Tibial nerve (tissue), 4 donors: Measurements from ENCODE around the gene KREMEN2.

ENCODE experiments used
- EP300 ChIP-seq, 2 donors: sonication (generic); formaldehyde crosslinking; IDR thresholded peaks; one replicate each; pipeline ENCODE4 v1.6.1; 2017; ENCODE audit warnings: antibody characterized with exemption in 2 of 2, mild to moderate bottlenecking in 1 of 2
- POLR2A ChIP-seq, 2 donors: fragments of 450-650 bp; IDR thresholded peaks; one replicate each; pipeline ENCODE4 v1.6.1; 2017; ENCODE audit warnings: antibody characterized with exemption in 2 of 2, mild to moderate bottlenecking in 2 of 2, moderate library complexity in 2 of 2
- TF ChIP-seq, protein P1 (sequence below), 5 experiments: fragments of 200-600 bp in 3 of 5; fragments of 450-650 bp in 2 of 5; sonication (generic) in 3 of 5; IDR thresholded peaks; one replicate each; pipeline ENCODE4 v1.5.1; 2016 to 2019; ENCODE audit warnings: antibody characterized with exemption in 5 of 5, mild to moderate bottlenecking in 3 of 5, moderate library complexity in 2 of 5

DNA sequence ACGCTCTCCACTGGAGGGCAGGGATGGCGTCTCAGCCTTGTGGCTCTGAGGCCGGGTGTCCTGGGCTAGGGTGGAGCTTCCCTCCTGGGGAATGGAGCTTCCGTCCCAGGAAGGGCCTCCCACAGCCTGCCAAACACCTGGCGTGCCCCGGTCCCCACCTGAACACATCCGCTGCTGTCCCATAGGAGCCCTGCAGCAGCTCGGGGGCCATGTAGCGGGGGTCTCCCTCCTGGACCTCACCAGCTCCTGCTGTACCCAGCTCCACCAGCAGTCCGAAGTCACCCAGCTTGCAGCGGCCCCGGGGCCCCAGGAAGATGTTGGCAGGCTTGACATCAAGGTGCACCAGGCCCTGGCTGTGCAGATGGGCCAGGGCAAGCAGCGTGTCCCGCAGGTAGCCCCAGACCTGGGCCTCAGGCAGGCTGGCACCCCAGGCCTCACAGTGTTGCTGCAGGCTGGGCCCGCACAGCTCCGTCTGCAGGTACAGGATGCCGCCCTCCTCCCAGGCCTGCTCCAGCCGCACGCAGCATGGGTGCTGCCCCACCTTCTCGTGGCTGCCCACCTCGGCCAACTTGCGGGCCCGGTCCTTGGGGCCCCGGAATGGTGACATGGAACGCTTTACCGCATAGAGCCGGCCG is 11.2 kb downstream of the KREMEN2 start:
- TF ChIP-seq, protein P1, sequence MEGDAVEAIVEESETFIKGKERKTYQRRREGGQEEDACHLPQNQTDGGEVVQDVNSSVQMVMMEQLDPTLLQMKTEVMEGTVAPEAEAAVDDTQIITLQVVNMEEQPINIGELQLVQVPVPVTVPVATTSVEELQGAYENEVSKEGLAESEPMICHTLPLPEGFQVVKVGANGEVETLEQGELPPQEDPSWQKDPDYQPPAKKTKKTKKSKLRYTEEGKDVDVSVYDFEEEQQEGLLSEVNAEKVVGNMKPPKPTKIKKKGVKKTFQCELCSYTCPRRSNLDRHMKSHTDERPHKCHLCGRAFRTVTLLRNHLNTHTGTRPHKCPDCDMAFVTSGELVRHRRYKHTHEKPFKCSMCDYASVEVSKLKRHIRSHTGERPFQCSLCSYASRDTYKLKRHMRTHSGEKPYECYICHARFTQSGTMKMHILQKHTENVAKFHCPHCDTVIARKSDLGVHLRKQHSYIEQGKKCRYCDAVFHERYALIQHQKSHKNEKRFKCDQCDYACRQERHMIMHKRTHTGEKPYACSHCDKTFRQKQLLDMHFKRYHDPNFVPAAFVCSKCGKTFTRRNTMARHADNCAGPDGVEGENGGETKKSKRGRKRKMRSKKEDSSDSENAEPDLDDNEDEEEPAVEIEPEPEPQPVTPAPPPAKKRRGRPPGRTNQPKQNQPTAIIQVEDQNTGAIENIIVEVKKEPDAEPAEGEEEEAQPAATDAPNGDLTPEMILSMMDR (IDR thresholded peaks at IDR 0.05), result no peak
- TF ChIP-seq POLR2A (IDR thresholded peaks at IDR 0.05) (no peak), EP300 (IDR thresholded peaks at IDR 0.05) (no peak)
